NCI-H510A treated with DMSO at 0.1 percent for 48 hours (cell line): ENCODE data around the gene C1orf167.

Source experiments
- DNase-seq: peaks from one replicate; lab custom pipeline; 2025; lab: John Stamatoyannopoulos, UW

Gene C1orf167

DNA sequence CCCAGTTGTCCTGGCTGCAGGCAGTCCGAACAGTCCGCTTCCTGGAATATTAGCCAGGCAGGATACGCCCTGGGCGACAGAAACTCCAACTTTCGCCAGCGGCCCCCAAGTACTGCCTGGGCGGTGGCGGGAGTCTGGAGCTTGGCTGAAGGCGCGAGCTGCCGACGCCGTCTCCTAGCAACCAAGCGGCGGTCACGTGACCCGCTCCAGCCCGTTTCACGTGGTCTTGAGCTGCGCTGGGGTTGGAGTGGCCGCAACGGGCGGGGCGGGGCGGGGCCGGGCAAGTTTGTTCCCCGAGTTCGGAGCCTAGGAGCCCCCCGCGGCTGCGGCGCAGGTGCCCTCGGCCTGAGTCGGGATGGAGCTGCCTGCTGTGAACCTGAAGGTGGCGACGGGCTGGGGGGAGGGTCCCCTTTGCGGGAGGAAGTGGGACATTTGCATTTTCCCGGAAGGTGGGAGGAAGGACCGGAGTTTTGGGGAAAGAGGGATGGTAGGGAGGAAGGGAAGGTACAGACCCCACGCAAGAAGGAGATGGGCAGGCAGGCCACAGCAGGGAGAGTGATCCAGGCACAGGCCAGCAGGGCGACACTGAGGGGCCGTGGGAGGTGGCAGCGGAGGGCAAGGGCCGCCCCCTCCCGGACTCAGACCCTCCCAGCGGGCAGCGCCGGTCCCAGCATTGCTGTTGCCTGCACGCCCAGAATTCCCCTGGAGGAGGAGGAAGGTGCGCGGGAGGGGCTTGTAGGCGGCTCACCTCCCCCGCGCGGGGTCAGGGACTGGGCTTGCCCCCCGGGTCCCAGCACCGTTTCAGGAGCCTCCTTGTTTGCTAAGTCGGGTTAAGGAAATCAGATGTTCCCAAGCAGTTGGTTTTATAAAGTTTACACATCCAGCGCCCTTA, 25.9 kb upstream of the C1orf167 start, which contains the start of gene AGTRAP:
AGTRAP (plus strand) TSS at position 283 of the 892 bp plus-strand sequence; CDS start at position 356, 73 bp downstream.
- DNase-seq, result peak; percentile 91

DNA sequence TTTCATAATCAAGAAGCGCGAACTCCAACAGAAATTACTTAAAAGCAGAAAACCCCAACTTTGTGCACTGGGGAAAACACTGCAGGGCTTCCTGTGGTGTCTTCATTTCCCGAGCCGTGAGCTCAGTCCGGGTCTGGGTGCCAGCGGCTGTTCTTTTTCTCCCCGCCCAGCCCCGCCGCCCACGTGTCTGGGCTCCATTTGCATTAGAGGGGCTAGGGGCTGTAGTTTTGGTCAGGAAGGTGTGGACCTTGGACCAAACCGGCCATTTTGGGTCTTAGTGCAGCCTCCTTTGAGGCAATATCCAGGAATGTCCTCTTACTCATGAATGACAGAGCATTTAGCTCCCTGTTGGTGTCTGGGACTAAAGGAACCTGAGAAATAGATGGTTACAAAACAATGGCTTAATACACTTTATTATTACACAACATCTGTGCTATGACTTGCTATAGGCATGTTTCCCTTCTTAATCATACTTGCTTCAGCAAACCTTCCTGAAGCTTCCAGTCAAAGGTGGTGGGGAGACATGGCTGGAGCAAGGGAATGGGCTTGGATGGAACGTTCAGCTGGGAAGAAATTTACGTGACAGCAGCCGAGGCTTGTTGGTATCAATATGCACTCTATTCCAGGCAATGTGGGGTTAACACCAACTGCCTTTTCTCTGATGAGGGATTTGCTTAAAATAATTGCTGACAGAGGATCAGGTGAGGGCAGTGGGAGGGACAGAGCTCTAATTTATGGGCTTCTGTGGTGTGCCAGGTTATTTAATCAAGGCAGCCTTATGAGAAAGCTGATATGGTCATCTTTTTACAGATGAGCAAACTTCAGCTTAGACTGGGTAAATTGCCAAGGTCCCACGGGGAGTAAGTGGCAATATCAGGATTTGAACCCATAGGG, 25.0 kb upstream of the C1orf167 start:
- DNase-seq, result peak; percentile 83

DNA sequence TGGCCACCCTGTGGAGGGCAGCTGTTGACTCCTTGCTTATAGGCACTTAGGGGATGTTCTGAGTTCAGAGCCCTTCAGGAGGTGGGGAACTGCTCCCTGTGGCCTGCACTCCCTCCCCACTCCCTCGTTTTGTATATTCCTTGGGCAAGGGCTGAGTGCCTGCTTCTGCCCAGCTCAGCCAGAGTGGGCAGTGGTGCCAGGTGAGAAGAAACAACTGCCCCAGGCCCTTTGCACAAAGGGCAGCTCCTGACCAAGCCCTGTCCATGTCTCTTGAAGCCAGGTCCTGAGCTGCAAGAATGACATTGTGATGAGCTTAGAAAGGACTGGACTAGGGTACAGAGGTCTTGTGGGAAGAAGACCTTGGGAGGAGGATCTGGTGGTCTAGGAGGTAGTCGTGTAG, 23.9 kb upstream of the C1orf167 start:
- no peak for DNase-seq

DNA sequence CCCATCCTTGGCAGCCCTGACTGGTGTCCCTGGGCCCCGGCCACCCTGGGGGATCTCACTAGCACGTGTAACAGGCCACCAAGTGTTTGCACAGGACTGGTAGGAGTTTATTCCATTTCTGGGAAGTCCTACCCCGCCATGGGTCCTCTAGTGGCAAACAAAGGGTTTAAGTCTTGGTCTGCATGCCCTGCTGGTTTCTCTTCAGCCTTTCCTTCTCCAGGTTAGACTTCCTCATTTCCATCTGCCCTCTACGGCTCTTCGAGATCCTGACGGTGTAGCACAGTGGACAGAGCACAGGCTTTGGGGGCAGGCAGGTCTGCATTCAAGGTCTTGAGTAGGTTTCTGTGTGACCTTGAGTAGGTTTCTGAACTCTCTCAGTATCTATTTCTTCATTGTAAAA, 23.2 kb upstream of the C1orf167 start:
- DNase-seq, result no peak

DNA sequence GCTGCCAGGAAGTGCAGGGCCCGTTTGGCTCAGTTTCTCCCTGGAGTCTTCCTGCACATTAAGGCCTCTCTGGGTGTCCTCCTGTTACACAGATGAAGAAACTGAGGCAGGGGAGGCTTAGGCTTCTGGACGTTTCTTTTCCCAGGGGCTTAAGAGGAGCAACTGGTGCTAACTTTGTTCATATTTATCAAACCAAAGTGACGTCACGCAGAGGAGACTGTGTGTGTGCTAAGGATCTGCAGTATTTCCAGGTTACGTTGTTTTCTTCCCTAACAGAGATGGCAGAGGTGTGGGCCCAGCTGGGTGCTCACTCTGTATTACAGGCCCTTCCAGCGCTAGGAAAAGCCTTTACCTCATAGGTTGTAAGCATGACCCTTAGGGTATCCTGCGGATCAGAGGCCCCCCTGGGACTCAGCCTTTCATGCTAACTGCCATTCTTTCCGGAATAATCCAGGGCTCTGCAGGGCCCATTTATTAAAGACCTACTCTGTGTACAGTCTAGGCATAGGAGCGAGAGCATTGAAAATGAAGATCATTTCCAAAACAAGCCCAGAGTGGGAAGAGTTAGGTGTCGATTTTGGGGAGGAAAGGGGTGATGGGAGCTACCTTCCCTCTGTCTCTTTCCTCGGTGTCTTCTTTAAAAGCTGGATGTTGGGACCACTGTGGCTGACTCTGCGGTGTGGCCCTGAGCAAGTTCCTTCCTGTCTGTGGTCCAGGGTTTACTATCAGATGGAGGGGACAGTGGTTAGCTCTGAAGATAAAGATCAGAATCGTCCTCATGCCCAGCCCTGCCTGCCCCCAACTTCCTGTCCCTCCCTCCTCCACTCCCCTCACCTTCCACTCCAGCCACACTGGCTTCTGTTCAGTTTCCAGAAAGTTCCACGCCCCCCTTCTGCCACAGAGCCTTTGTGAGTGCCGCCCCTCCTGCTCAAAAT, 21.5 kb upstream of the C1orf167 start:
- DNase-seq, result no peak

DNA sequence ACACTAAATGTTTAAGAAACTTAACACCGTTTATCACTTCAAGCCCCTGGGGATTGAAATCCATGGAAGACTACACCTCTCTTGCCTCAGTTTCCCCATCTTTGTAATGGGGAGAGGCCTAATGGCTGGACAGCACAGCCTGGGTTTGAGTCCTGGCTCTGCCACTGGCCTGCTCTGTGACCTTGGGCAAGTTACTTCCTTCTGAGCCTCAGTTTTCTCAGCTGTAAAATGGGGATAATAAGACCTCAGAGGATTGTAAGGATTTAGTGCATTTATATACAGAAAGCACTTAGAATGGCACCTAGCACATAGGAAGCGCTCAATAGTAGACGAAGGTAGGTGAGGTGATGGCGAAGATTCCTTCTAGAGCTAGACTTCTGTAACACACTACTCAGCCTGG, 20.5 kb upstream of the C1orf167 start:
- DNase-seq, result no peak

DNA sequence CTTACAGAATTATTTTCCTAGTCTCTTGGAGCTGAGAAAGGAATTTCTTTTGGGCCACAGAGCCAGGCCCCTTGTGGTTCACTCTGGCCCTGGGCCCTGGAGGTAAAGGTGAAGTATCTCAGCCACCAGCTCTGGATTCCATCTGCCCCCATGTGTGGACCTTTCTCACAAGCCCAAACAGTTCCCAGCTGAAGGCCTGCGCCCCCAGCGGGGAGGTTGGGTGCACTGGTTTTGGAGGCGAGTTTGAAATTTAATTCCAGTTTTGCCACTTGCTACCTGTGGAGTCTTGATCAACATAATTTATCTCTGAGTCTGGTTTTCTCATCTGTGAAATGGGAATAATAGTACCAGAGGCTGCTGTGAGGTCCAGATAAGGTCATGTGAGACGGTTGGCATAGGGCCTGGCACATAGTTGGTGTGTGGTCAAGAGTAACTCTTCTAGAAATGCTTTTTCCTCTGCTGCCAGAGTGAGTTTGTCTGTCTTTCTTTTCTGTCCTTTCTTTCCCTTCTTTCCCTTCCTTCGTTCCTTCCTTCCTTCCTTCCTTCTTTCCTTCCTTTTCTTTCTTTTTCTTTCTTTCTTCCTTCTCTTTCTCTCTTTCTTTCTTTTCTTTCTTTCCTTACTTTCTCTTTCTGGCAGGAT, 20.0 kb upstream of the C1orf167 start:
- no peak for DNase-seq

DNA sequence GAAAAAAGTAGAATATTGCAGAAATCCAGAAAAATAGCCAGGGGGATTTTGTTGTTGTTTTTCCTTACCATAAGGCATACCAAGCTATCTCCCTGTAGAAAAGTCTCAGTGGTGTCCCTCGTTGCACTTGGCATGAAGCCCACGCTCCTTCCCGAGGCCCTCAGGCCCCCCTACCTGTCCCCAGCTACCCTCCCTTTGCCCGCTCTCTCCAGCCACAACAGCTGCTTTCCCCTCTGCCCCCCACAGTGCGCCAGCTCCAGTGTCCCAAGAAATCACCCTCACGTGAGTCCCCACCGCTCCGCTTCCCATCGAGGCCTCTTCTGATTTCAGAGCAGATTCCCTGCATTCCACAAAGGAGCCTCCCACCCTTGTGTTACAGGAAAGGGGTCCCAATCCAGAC, 17.7 kb upstream of the C1orf167 start:
- DNase-seq, result no peak

DNA sequence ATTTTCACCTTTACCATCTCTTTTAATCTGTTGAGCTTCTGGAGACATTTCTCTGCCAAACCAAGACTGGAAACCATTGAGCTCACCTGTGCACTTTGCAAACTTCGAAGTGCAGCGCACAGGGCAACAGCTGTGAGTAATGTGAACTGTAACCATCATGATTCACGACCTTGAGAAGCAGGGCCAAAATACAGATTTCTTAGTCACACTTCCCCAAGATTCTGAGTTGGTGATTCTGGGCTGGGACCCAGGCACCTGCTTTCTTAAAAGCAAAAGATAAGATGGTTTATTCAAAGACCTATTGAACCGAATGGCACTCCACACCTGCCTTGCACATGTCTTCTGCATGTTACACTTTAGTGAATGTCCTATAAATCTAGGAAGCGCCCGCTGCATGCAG, 15.9 kb upstream of the C1orf167 start:
- DNase-seq, result no peak

DNA sequence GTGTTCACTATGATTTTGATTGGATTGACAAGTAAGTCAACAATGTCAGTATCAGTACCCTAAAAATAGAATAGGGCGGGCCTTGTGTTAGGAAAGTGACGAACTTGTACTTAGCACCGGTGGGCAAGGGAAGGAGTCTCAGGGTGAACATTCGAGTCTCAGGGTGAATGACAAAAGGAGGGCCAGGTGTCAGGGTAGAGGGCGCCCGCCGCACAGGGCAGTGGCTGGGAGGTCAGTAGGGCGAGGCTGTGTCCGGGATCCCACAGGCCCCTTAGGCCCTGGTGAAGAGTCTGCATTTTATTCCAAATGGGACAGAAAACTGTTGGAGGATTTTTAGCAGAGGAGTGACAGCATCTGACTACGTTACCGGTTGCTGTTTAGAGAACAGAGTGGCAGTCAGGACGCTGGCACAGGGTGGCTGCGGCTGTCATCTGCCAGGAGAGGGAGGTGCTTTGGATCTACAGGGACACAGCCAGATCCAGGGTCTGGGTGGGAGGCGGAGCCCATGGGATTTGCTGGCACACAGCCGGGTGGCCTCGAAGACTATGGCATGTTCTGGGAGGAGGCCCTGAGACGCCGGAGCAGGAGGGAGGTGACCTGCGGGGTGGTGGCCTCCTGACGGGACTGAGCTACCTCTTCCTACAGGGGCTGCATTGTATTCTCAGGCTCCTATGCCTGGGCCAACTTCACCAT, 15.1 kb upstream of the C1orf167 start:
- no peak for DNase-seq

DNA sequence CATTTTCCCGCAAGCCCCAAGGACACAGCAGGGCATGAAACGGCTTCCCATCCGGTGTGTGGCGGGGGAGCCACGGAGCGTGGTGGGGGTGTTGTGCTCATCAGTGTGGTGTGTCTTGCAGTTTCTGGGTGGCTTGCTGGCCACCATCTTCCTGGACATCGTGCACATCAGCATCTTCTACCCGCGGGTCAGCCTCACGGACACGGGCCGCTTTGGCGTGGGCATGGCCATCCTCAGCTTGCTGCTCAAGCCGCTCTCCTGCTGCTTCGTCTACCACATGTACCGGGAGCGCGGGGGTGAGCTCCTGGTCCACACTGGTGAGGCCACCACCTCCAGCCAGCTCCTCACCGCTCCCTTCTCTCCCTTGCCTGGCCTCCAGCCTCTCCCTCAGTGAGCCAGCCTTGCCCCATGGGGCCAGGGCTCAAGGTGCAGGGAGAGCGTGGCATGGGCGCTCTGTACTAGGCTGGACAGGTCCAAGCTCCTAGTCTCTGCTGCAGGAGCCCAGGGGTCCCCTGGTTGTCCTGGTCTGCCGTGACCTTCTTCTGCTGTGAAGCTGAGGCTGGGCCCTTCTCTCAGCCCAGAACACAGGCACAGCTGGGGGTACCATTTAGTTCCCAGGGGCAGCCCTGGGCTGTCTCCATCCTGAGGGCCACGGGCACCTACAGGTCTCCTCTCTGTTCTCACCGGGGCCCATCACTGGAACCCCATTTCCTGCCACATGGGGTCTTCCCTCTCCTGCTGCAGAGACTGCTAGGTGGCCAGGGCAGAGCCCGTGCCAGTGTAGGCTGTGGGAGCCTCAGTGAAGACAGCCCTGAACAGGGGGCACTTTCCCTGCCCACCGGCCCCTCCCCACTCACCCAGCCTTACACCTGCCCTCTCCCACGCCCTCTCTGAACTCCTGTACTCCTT, 13.4 kb upstream of the C1orf167 start:
- DNase-seq, result no peak

DNA sequence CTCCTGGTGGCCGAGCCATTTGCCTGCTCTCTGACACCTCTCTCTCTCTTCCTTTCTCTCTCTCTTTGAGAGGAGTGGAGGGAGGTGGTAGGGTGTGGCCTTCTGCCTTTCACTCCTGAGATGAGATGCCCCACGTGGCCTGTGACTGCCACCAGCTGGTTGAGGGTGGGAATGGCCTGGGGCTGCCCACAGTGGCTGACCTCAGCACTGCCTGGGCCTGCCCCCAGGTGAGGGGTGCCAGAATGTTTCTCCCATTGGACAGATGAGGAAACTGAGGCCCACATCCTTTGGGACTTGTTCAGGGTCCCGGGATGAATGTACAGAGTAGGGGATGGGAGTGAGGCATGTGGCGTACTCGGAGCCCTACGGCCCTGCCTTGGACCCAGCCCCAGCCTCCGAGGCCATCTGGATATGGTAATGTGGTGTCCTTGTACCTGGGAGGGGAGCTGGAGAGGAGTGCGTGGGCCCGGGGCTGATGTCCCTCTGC, 12.7 kb upstream of the C1orf167 start:
- no peak for DNase-seq

DNA sequence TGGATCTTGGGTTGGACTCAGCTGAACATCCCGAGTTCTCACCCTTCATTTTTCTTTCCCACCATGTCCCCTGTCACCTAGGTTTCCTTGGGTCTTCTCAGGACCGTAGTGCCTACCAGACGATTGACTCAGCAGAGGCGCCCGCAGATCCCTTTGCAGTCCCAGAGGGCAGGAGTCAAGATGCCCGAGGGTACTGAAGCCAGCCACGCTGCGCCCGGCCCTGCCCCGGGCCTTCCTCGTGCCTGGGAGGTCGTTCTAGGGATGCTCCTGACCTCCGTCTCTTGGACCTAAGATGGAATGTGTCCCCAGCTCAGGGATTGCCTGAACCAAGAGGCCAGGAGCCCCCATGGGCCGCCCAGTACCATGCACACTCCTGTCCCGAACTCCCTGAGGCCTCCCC, 12.0 kb upstream of the C1orf167 start:
- no peak for DNase-seq

DNA sequence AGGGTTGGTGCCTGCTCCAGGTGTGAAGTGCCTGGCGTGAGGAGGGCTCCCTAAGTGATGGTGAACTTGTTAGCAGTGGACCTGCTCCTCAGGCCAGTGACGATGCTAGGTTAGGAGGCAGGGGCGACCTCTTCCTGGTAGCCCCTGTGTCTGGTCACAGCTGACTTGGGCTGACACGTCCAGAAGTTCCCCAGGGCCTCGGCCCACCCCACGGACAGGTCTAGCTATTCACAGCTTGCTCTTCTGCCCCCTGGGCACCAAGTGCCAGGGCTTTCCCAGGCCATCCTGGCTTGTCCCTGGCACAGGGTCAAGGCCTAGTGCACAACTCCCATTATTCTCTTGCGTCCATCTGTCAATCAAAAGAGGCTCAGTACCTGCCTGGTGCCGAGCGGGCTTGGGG, 10.9 kb upstream of the C1orf167 start:
- no peak for DNase-seq

DNA sequence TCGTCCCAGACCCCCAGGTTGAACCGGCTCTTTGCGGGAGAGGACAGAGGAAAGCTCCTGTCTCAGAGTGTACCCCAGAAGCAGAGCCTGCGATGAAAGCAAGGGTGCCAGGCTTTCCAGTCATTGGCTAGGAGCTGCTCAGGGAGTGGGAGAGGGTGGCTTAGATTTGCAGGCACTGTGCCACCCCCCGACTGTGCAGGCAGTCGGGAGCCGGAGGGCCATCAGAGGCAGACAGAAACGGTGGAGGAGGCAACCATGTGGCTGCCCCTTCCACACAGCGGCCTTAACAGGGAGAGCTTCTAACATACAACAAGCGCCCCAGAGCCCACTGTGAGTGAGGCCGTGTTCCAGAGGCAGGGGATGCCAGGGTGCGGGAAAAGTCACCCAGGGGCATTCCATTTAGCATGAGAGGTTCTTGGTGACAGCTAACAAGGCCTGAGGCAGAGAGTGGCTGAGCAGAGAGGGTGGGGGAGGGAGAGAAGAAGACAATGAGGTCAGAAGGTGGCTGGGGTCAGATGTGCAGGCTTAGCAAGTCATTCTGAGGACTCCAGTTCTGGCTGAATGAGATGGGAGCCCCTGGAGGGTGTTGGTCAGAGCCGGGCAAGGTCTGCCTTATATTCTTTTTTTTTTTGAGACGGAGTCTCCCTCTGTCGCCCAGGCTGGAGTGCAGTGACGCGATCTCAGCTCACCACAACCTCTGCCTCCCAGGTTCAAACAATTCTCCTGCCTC, 9.5 kb upstream of the C1orf167 start:
- DNase-seq, result no peak

DNA sequence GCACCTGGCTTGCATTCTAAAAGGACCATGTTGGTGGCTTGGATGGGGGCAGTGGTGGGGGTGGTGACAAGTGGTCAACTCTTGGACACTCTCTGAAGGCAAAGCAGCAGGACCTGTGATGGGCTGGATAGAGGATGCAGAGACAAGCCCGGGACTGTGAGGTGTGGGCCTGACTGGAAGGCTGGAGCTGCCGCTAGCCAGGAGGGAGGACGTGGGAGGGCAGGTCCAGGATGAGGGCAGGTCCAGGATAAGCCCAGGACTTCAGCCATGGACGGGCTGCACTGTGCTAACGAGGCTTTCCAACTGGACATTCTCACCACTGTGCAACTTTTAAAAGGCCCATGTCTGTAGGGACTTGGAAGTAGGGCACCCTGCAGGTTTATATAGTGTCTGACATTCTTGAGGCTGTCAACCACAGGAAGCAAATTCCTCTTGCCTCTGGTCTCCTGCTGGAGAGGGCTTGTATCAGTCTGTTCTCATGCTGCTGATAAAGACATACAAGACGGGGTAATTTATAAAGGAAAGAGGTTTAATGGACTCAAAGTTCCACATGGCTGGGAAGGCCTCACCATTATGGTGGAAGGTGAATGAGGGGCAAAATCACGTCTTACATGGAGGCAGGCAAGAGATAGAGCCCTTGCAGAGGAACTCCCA, 8.3 kb upstream of the C1orf167 start:
- DNase-seq, result no peak

DNA sequence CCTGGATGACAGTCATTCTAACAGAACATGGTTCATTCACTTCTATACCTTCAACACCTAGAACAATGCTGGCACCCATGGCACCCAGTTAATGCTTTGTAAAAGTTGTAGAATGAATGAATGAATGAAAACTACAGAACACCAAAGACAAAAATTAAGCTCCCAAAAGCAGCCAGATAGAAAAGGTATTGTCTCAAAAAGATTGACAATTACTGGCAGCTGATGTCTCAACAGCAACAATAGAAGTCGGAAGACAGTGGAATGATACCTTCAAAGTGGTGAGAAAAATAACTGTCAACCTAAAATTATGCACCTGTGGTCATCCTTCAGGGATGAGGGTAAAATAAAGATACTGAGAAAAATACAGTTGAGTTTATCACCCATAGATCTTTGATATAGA, 4.9 kb upstream of the C1orf167 start:
- no peak for DNase-seq

DNA sequence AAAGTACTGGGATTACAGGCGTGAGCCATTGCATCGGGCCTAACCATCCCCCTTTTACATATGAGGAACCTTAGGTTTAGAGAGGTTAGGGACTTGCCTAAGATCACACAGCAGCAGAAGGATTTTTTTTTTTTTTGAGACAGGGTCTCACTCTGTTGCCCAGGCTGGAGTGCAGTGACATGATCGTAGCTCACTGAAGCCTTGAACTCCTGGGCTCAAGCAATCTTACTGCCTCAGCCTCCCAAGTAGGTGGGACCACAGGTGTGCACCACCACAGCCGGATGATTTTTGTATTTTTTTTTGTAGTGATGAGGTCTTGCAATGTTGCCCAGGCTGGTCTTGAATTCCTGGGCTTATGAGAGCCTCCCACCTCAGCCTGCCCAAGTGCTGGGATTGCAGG, 2.2 kb upstream of the C1orf167 start:
- no peak for DNase-seq
